GM12878 (cell line): ENCODE results near the gene PABPC4L. TPM values are rescaled to one million over a fixed set of nuclear protein-coding genes. Genes with fewer than 3 reads are reported as not detected.

Experiments used
- ATAC-seq: fragments of 200-7000 bp; cut with Tn5 transposase; 3 replicates; pipeline ENCODE4 v1.9.1; 2020; ENCODE audit warnings: mild to moderate bottlenecking, moderate library complexity
- BruUV-seq: library from RNA; stranded (reverse); fragments of 400-500 nt; replicated peaks from 2 replicates; lab custom pipeline; 2021; lab: Mats Ljungman, UMichigan
- CTCF ChIA-PET: fragments of 300-600 bp; sonication (Branson Sonifier 250); formaldehyde crosslinking; extraction: SDS; loops from one replicate; lab custom pipeline; 2021; ENCODE audit warnings: inconsistent platforms; lab: Yijun Ruan, JAX
- POLR2A ChIA-PET: fragments of 350-600 bp; formaldehyde crosslinking; extraction: SDS; loops from one replicate; lab custom pipeline; 2021; ENCODE audit warnings: inconsistent platforms; lab: Charles Lee
- RAD21 ChIA-PET: fragments of 300-600 bp; sonication (Branson Sonifier 250); formaldehyde crosslinking; loops from one replicate; lab custom pipeline; 2023; ENCODE audit warnings: antibody characterized with exemption; ENCODE audit not compliant: unreplicated experiment; lab: Charles Lee
- SMC1A ChIA-PET: fragments of 300-600 bp; sonication (Branson Sonifier 250); formaldehyde crosslinking; loops from one replicate; lab custom pipeline; 2023; ENCODE audit not compliant: unreplicated experiment, uncharacterized antibody; lab: Charles Lee
- DNase-seq: peaks from one replicate; pipeline ENCODE4 v3.0.0-alpha.2; 2011; ENCODE audit warnings: low read depth, low spot score
- FAIRE-seq: peaks from 3 replicates; lab custom pipeline; 2011; peaks lifted over from hg19 to GRCh38; lab: Jason Lieb, UNC
- H2AFZ ChIP-seq: 2 replicates; pipeline ENCODE4 v1.6.0; 2011; ENCODE audit warnings: low read depth, low read length, control low read depth; ENCODE audit not compliant: control insufficient read depth
- H3K27ac ChIP-seq: 2 replicates; pipeline ENCODE4 v1.5.1; 2011; ENCODE audit warnings: control low read depth; ENCODE audit not compliant: control insufficient read depth, insufficient read depth
- H3K27me3 ChIP-seq, 2 experiments: replicated peaks in 1 of 2; 2 replicates each; pipeline versions ENCODE4 v1.6.0 to v1.6.1; 2011; ENCODE audit warnings: low read length in 1 of 2; ENCODE audit not compliant: control insufficient read depth in 2 of 2, insufficient read depth in 2 of 2
- H3K36me3 ChIP-seq, 2 experiments: 2 replicates each; pipeline ENCODE4 v1.5.1; 2011; ENCODE audit warnings: low read length in 1 of 2; ENCODE audit not compliant: control insufficient read depth in 2 of 2, insufficient read depth in 2 of 2
- H3K4me1 ChIP-seq: 2 replicates; pipeline ENCODE4 v1.6.1; 2011; ENCODE audit warnings: mild to moderate bottlenecking, low read length, moderate library complexity, mixed read lengths; ENCODE audit not compliant: control insufficient read depth, insufficient read depth
- H3K4me2 ChIP-seq: 2 replicates; pipeline ENCODE4 v1.6.0; 2011; ENCODE audit warnings: control low read depth; ENCODE audit not compliant: control insufficient read depth, insufficient read depth
- H3K4me3 ChIP-seq: fragments of 200-600 bp; sonication (generic); 2 replicates; pipeline ENCODE4 v1.5.1; 2016
- H3K79me2 ChIP-seq: 2 replicates; pipeline ENCODE4 v1.6.0; 2011; ENCODE audit warnings: low read length; ENCODE audit not compliant: control insufficient read depth, insufficient read depth
- H3K9ac ChIP-seq: 2 replicates; pipeline ENCODE4 v1.8.0; 2011; ENCODE audit warnings: low read length, control low read depth, mixed read lengths; ENCODE audit not compliant: control insufficient read depth, insufficient read depth
- H3K9me3 ChIP-seq: replicated peaks from 3 replicates; pipeline ENCODE4 v1.5.1; 2011; ENCODE audit warnings: mild to moderate bottlenecking, low read length; ENCODE audit not compliant: control insufficient read depth, insufficient read depth
- H4K20me1 ChIP-seq: 2 replicates; pipeline ENCODE4 v1.6.0; 2011; ENCODE audit not compliant: control insufficient read depth, insufficient read depth
- IKZF2 ChIP-seq, 2 experiments: fragments of 450-650 bp; IDR thresholded peaks; 2 replicates each; pipeline ENCODE4 v1.6.1; 2017; ENCODE audit warnings: mild to moderate bottlenecking in 2 of 2, moderate library complexity in 2 of 2
- MTA2 ChIP-seq: fragments of 450-650 bp; IDR thresholded peaks from 2 replicates; pipeline ENCODE4 v1.6.1; 2016; ENCODE audit warnings: low read depth, mild to moderate bottlenecking, moderate library complexity
- PAX8 ChIP-seq: fragments of 450-650 bp; IDR thresholded peaks from 2 replicates; pipeline ENCODE4 v1.6.1; 2017; ENCODE audit warnings: mild to moderate bottlenecking, moderate library complexity
- PML ChIP-seq: IDR thresholded peaks from 2 replicates; pipeline ENCODE4 v1.6.1; 2012; ENCODE audit warnings: low read length, inconsistent platforms
- RAD21 ChIP-seq: IDR thresholded peaks from 2 replicates; pipeline ENCODE4 v1.6.1; 2011; ENCODE audit warnings: mild to moderate bottlenecking, low read depth, low read length, moderate library complexity; ENCODE audit not compliant: insufficient read depth
- RUNX3 ChIP-seq: IDR thresholded peaks from 2 replicates; pipeline ENCODE4 v1.6.1; 2012; ENCODE audit warnings: low read length, inconsistent platforms
- SPI1 ChIP-seq: IDR thresholded peaks from 2 replicates; pipeline ENCODE4 v1.6.1; 2011; ENCODE audit warnings: low read depth, mild to moderate bottlenecking, low read length, moderate library complexity, borderline replicate concordance; ENCODE audit not compliant: insufficient read depth
- WGBS: methylation state at CpG from one replicate; pipeline ENCODE4 v1.1.6; 2016; ENCODE audit warnings: low lambda C conversion rate; ENCODE audit not compliant: insufficient replicate concordance, insufficient coverage; ENCODE audit errors: missing lambda C conversion rate; 5-methylcytosine and 5-hydroxymethylcytosine counted together
- in situ Hi-C: fragments of 300-500 bp; cut with MboI; formaldehyde crosslinking; loops from 9 replicates; pipeline ENCODE4 v1.14.3; 2018; ENCODE audit warnings: mixed read lengths
- intact Hi-C: fragments of 100-400 bp; cut with micrococcal nuclease; formaldehyde crosslinking; loops from one replicate; pipeline ENCODE4 v1.14.2; 2022; ENCODE audit not compliant: unreplicated experiment
- polyA plus RNA-seq, 11 experiments: library from polyadenylated mRNA; depleted of rRNA in 4 of 11; unstranded in 6 of 11; stranded (reverse) in 5 of 11; fragments of >200 nt; fragmentation: Nextera tagmentation in 4 of 11; fragmentation: Illumina TruSeq in 1 of 11; extraction: Ambion mirVana in 4 of 11; extraction: Trizol in 1 of 11; gene quantifications; 1 replicate in 1 of 11; 2 replicates in 10 of 11; pipeline versions ENCODE4 v1.2.1 to v1.2.3, GENCODE V29; 2011 to 2016; ENCODE audit warnings: inconsistent platforms in 2 of 11, missing spikeins in 2 of 11, low read depth in 1 of 11
- total RNA-seq, 4 experiments: library from RNA; depleted of rRNA in 3 of 4; stranded (reverse); fragments of >200 nt in 3 of 4; fragmentation: Illumina TruSeq in 1 of 4; extraction: Trizol in 1 of 4; gene quantifications; 2 replicates each; pipeline versions ENCODE4 v1.2.1 to v1.2.3, GENCODE V29; 2013 to 2021
- TF ChIP-seq, protein P1 (sequence below): IDR thresholded peaks from 2 replicates; pipeline ENCODE4 v1.6.1; 2012; ENCODE audit warnings: low read depth, low read length, improper control_type of control experiment

PABPC4L gene
- total and polyA plus RNA-seq, 10 of the 15 experiments (the other 5 are each of a cell fraction or from before 2014, with no cell fraction given), result not detected

DNA sequence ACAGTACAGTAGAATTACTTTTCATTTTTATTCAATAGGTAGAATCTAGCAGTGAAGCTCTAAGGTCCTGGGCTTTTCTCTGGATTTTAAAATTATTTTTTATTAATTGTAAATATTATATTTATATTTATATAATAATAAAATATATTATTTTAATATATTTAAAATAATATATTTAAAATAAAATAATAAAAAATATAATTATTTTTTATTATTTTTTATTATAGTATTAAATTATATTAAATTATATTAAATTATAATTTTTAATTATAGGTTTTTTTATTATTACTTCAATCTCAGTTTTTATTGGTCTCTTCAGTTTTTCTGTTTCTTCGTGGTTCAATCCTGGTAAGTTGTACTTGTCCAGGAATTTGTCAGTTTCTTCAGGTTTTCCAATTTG lies 49.7 kb upstream of the PABPC4L start:
- in situ Hi-C loops, result no loop called here
- no peak for DNase-seq
- no peak for ATAC-seq
- H3K27ac ChIP-seq, result no peak overlapping the region
- no peak overlapping the region for H3K4me3 ChIP-seq
- no TSS peak for BruUV-seq
- no peak overlapping the region for H3K4me2 ChIP-seq
- H3K27me3 ChIP-seq, result no peaks in the 10 kb centered on the region
- TF ChIP-seq RAD21 (no peak), MTA2 (no peak), PAX8 (no peak), SPI1 (no peak), PML (no peak), RUNX3 (no peak), IKZF2 (IDR thresholded peaks at IDR 0.05) (no peak)
- TF ChIP-seq, protein P1, sequence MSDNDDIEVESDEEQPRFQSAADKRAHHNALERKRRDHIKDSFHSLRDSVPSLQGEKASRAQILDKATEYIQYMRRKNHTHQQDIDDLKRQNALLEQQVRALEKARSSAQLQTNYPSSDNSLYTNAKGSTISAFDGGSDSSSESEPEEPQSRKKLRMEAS, result no peak
- 3% methylated on average over 1 of the region's 1 CpG for WGBS
- intact Hi-C loops, result no loop called here
- no peak overlapping the region for H2AFZ ChIP-seq
- ChIA-PET CTCF (no interaction called here), SMC1A (no interaction called here), RAD21 (no interaction called here), POLR2A (no interaction called here)
- no peaks in the 10 kb centered on the region for H3K36me3 ChIP-seq
- no peaks in the 10 kb centered on the region for H3K9me3 ChIP-seq
- no peak for FAIRE-seq
- H3K9ac ChIP-seq, result no peak overlapping the region
- no peaks in the 10 kb centered on the region for H3K4me1 ChIP-seq
- H3K79me2 ChIP-seq, result no peaks in the 10 kb centered on the region
- no peaks in the 10 kb centered on the region for H4K20me1 ChIP-seq
